ENCODE results near the gene SGMS1.

DNA sequence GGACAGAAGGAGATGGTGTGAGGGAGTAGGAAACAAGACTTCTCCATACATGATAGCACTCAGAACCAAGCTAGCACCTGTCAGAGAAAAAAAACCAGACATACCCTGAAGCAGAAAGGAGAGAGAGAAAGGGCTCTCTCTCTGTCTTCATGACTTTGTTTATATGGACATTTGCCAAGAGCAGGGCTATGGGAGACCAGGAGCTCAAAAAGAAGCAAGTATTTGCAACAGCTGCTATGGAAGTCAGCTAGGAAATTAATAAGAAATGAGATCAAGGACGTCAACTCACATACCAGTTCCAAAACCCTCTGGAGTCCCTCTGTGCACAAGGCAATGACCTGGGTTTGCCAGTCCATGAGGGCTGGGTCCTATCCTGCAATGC lies 111.6 kb downstream of the SGMS1 start:
- TF ChIP-seq, protein P1, sequence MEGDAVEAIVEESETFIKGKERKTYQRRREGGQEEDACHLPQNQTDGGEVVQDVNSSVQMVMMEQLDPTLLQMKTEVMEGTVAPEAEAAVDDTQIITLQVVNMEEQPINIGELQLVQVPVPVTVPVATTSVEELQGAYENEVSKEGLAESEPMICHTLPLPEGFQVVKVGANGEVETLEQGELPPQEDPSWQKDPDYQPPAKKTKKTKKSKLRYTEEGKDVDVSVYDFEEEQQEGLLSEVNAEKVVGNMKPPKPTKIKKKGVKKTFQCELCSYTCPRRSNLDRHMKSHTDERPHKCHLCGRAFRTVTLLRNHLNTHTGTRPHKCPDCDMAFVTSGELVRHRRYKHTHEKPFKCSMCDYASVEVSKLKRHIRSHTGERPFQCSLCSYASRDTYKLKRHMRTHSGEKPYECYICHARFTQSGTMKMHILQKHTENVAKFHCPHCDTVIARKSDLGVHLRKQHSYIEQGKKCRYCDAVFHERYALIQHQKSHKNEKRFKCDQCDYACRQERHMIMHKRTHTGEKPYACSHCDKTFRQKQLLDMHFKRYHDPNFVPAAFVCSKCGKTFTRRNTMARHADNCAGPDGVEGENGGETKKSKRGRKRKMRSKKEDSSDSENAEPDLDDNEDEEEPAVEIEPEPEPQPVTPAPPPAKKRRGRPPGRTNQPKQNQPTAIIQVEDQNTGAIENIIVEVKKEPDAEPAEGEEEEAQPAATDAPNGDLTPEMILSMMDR (IDR thresholded peaks at IDR 0.05), result no peak
- TF ChIP-seq EZH2 (IDR thresholded peaks at IDR 0.05; ENCODE audit: borderline replicate concordance, insufficient read depth, low read depth, low read length, poor library complexity, severe bottlenecking), result no peak
